Heart left ventricle (tissue), 13 donors: ENCODE measurements around the gene RAVER1.

ENCODE experiments used
- CTCF ChIP-seq, 12 donors: fragments of 200-600 bp; sonication (generic) in 4 of 12; IDR thresholded peaks; one replicate each; pipeline versions ENCODE4 v1.5.0 to v1.8.0; 2018 to 2022; ENCODE audit warnings: antibody characterized with exemption in 12 of 12, mild to moderate bottlenecking in 5 of 12
- POLR2A ChIP-seq, 2 donors: fragments of 450-650 bp; IDR thresholded peaks; one replicate each; pipeline ENCODE4 v1.6.1; 2017; ENCODE audit warnings: antibody characterized with exemption in 2 of 2, mild to moderate bottlenecking in 2 of 2, moderate library complexity in 2 of 2
- donor health status: ischemic (EF 13 %, LVEDD 7.1; RV severe dilation, severe dysfunction).
- donor health status: DM: no; HTN: yes; CAD: no.
- donor health status: DM: no; HTN: no; CAD: no.
- donor health status: ischemic (EF 25% LVEDD 6.9; RV normal size, moderate dysfunction).
- donor health status: ischemic (EF 25% LVEDD 5.7; RV mildly dilated, moderate dysfunction).
- donor health status: ischemic (EF 35%, LVEDD 5.7; RV mildly dilated, moderate dysfunction).
- donor health status: nonischemic (EF 11% LVEDD 7.7; RV severe dilation, severe dysfunction).
- donor health status: DM: yes; HTN: yes; CAD: no.
- donor health status: PGD.
- donor health status: ischemic (EF 29% LVEDD 5.4; RV normal size, mild dysfunction).
- donor health status: nonischemic (EF 23%, LVEDD 6.1; RV moderate dilation, normal function).

DNA sequence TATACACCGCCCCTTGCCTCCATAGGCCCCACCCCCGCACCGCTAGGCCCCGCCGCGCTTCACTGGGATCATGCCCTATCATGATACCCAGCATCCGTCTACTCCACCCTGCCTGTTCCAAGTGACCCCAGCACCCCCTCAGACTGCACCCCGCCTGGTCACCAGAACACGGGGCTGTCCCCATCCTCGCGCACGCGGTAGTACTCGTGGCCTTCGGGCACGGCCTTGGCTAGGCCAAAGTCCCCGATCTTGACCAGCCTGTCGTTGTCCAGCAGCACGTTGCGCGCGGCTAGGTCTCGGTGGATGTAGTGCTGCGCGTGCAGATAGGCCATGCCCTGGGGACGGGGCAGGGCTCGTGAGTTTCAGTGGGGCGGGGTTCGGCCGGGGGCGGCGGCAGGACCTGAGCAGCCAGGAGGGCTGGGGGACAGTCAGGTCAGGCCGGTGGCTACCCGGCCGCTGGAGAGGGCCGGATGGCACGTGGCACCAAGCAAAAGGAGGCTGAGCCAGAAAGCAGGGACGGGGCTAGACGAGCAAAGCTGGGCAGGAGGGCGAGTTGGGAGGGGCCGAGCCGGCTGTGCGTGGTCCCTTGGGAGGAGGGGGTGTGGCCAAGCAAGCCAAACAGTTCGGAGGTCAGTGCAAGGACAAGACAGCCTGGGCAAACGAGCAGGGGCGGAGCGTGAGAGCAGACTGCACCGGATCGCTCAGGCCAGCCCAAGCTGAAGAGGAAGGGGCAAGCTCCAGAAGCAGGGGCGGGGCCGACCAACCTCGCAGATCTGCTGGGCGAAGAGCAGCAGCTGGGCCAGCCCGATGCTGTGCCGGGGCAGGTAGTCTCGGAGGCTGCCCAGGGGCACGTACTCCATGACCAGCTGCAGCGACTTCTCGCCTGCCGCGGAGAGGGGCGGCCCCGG lies 19.7 kb upstream of the RAVER1 start:
- TF ChIP-seq CTCF (IDR thresholded peaks at IDR 0.05) (no peak), POLR2A (IDR thresholded peaks at IDR 0.05) (no peak)
